IPS-18c (cell line): ENCODE data around the gene ERCC1.
"Not testable (repeated sequence)": the region's sequence is repeated elsewhere in the genome, so short reads cannot be mapped to it uniquely, and the experiment has no call there.

Experiments used
- H3K4me3 ChIP-seq: 2 replicates; pipeline ENCODE4 v1.7.0; 2013; ENCODE audit warnings: low read depth, mild to moderate bottlenecking, low read length, moderate library complexity; ENCODE audit not compliant: insufficient read depth
- H3K9me3 ChIP-seq: one replicate; pipeline ENCODE4 v1.6.1; 2013; ENCODE audit warnings: mild to moderate bottlenecking, low read length, moderate library complexity; ENCODE audit not compliant: control insufficient read depth, insufficient read depth

ERCC1 gene

GRCh38 chr19:45442408-45442777 is 18.7 kb upstream of the ERCC1 start:
- H3K9me3 ChIP-seq, result peaks cover 5% of the 10 kb centered on the region
- H3K4me3 ChIP-seq, result no peak overlapping the region

DNA sequence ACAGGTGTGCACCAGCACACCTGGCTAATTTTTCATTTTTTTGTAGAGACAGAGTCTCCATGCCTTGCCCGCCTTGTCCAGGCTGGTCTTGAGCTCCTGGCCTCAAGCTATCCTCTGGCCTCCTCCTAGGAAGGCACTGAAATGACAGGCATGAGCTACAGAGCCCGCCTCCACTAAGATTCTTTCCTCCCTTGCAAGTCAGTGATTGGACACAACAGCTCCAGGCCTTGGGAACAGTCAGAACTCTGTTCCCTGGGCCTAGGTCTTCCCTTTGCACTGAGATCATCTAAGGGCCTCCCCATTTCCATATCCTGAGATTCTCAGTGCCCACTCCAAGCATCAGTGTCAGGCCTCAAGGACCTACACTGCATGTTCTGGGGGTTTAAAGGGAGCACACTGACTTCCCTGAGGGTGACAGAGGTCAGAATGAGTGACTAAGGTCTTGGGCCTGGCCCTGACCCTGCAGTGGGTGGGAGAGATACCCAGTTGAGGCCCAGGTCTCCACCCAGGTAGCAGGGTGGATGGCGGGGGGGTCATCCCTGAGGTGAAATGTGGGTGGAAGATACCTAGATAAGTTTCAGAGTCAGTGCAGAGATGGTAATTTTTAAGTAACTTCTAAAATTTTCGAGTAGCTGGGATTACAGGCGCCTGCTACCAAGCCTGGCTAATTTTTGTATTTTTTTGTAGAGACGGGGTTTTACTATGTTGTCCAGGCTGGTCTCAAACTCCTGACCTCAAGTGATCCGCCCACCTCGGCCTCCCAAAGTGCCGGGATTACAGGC is 17.3 kb upstream of the ERCC1 start:
- Histone ChIP-seq H3K9me3 (peaks cover 5% of the 10 kb centered on the region), H3K4me3 (no peak overlapping the region)

GRCh38 chr19:45440259-45440638 is 16.5 kb upstream of the ERCC1 start:
- Histone ChIP-seq H3K9me3 (peaks cover 5% of the 10 kb centered on the region), H3K4me3 (peak overlapping the region; percentile 89)

GRCh38 chr19:45439569-45440258 is 16.0 kb upstream of the ERCC1 start:
- peak overlapping the region; percentile 89 for H3K4me3 ChIP-seq

GRCh38 chr19:45439190-45439568 is 15.5 kb upstream of the ERCC1 start:
- Histone ChIP-seq H3K4me3 (no peak overlapping the region; the same call in 1 of the 2 replicates), H3K9me3 (peaks cover 5% of the 10 kb centered on the region)

More at GRCh38 chr19:45439569-45440258, 16.0 kb upstream of the ERCC1 start:
- peaks cover 5% of the 10 kb centered on the region for H3K9me3 ChIP-seq

DNA sequence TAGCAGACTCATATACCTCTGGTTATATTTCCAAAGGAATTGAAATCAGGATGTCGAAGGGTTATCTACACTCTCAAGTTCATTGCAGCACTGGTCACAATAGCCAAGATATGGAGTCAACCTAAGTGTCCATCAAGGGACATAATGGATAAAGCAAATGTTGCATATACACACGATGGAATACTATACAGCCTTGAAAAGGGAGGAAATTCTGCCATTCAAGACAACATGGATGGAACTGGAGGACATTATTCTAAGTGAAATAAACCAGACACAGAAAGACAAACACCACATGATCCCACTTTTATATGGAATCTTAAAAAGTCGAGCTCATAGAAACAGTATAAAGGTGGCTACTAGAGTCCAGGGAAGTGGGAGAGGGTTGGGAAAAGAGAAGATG is 13.6 kb upstream of the ERCC1 start:
- no peak overlapping the region for H3K4me3 ChIP-seq
- peaks cover 5% of the 10 kb centered on the region for H3K9me3 ChIP-seq

GRCh38 chr19:45432543-45432942 is 8.8 kb upstream of the ERCC1 start:
- H3K9me3 ChIP-seq, H3K4me3 ChIP-seq: not testable (repeated sequence)

DNA sequence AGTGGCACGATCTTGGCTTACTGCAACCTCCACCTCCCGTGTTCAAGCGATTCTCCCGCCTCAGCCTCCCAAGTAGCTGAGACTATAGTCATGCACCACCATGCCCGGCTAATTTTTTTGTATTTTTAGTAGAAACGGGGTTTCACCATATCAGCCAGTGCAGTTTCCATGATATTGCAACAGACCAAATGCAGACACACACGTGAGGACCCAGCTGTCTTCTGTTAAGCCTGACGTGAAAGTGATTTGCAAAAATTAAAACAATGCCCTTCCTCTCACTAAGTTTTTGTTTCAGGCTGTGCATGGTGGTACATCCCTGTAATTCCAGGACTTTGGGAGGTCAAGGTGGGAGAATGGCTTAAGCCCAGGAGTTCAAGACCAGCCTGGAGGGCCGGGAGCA is 7.3 kb upstream of the ERCC1 start:
- H3K9me3 ChIP-seq, H3K4me3 ChIP-seq: not testable (repeated sequence)

- H3K4me3 ChIP-seq, H3K9me3 ChIP-seq: not testable (repeated sequence)
Measured at GRCh38 chr19:45429896-45430295, 6.2 kb upstream of the ERCC1 start.

DNA sequence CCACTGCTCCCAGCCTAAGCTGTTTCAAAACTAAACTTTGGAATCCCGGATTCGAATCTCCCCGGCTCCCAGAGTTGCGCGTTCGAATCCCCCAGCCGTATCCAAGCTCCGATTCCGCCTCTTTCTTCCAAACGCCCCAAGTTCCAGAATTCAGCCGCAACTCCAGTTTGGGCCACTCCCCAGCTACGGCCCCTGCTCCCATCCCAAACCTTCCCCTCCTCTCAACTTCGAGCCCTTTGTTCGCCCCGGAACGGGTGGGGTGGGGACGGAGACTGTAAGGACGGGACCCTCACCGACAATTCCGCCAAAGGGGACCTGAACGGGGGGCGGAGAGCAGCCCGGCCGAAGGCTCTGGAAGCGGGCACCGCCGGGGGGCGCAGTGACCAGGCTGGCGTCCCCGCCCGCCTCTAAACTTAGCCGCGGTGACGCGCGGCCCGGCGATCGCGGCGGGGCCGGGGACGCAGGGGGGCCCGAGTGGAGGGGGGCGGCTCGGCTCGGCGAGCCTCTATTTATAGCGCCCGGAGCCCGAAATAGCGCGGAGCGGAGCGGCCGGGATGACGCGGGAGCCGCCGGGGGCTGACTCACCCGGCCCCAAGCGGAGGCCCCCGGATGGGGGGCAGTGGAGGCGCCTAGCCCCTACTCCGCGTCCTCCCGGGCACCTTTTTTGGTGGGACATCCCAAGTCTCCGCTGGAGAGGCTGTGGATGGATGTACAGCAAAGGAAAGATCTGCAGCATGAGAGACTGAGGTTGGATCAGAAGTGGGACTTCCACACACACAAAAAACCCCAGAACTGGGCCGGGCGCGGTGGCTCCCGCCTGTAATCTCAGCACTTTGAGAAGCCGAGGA is 4.9 kb upstream of the ERCC1 start:
- H3K9me3 ChIP-seq, result no peaks in the 10 kb centered on the region
- peak overlapping the region; percentile 57 for H3K4me3 ChIP-seq

GRCh38 chr19:45424191-45425058 is 708 bp upstream of the ERCC1 start:
- H3K9me3 ChIP-seq, result no peaks in the 10 kb centered on the region

GRCh38 chr19:45423033-45423588 is 606 bp downstream of the ERCC1 start:
- Histone ChIP-seq H3K9me3 (no peaks in the 10 kb centered on the region), H3K4me3 (peak overlapping the region; percentile 84)

More at GRCh38 chr19:45424191-45425058, 708 bp upstream of the ERCC1 start:
- H3K4me3 ChIP-seq, result peak overlapping the region; percentile 84

DNA sequence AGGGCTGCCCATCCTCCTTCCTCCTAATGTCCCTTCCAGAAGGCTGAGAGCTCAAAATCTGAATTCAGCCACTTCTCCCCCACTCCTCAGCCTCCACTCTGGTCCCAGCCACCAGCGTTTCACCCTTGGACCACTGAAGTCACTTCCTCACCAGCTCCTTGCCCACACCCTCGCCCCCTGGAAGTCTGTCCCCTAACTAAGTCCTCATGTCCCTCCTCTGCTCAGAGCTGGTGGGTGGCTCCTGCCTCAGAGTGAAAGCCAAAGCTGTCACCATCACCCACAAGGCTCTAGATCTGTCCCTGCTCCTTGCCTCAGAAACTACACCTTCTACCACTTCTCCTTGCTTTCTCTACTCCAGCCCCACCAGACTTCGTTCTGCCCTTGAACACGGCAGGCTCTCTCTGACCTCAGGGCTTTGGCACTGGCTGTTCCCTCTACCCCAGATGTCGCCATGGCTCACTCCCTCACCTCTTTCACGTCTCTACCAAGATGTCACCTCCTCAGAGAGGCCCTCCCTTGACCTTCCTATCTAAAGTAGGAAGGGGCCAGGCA is 1.7 kb downstream of the ERCC1 start:
- Histone ChIP-seq H3K9me3 (no peaks in the 10 kb centered on the region), H3K4me3 (no peak overlapping the region)

DNA sequence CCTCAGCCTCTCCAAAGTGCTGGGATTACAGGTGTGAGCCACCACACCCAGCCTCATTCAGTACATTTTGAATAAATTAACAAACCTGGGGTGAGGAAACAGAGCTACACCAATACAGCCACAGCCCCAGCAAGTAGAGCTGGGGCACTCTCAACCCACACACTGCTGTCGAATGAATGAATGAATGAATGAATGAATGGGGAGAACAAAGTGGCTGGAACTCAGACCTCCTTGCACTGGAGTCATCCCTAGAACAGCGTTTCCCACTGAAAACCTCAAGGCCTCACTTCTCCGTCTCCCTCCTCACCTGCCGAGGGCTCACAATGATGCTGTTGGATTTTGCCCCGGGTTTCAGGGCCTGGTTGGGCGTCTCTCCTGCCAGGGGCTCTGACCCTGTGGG is 2.8 kb downstream of the ERCC1 start:
- Histone ChIP-seq H3K4me3 (no peak overlapping the region), H3K9me3 (no peaks in the 10 kb centered on the region)

DNA sequence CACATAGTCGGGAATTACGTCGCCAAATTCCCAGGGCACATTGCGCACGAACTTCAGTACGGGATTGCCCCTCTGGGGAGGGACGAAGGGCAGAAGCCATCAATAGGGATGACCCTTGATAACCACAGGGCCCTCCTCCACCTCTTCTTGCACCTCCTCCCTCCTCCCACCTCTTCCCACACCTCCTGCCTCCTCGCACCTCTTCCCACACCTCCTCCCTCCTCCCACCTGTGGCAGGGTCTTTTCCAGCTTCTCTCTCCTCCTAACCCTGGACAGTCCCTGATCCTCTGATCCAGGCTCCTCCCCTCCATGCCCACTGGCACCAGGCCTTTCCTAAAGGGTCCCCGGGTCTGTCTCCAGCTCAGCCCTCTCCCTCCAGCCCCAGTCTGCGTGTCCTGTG is 3.4 kb downstream of the ERCC1 start:
- H3K4me3 ChIP-seq, result no peak overlapping the region

GRCh38 chr19:45419895-45420294 is 3.8 kb downstream of the ERCC1 start:
- no peaks in the 10 kb centered on the region for H3K9me3 ChIP-seq
- no peak overlapping the region for H3K4me3 ChIP-seq

More for the DNA sequence above, 3.4 kb downstream of the ERCC1 start:
- no peaks in the 10 kb centered on the region for H3K9me3 ChIP-seq
